H9 (cell line): Measurements from ENCODE around the gene HECW1. TPM values are rescaled to one million over a fixed set of nuclear protein-coding genes. Genes with fewer than 3 reads are reported as not detected.

Experiments used
- DNase-seq: peaks from one replicate; pipeline ENCODE4 v3.0.0-alpha.2; 2017
- H2AFZ ChIP-seq: one replicate; pipeline ENCODE4 v1.6.1; 2013; ENCODE audit warnings: mild to moderate bottlenecking, low read length, control low read depth, moderate library complexity
- H2AK5ac ChIP-seq: 2 replicates; pipeline ENCODE4 v1.6.1; 2013; ENCODE audit warnings: low read length, control low read depth, mixed read lengths; ENCODE audit not compliant: insufficient read length
- H2BK120ac ChIP-seq: one replicate; pipeline ENCODE4 v1.6.1; 2013; ENCODE audit warnings: low read depth, mild to moderate bottlenecking, low read length, control low read depth, inconsistent platforms; ENCODE audit not compliant: poor library complexity, severe bottlenecking
- H2BK12ac ChIP-seq: 2 replicates; pipeline ENCODE4 v1.6.1; 2013; ENCODE audit warnings: low read length, control low read depth, mixed read lengths, low read depth; ENCODE audit not compliant: insufficient read length
- H2BK15ac ChIP-seq: 2 replicates; pipeline ENCODE4 v1.6.1; 2013; ENCODE audit warnings: low read depth, low read length, control low read depth
- H2BK20ac ChIP-seq: one replicate; pipeline ENCODE4 v1.6.1; 2013; ENCODE audit warnings: low read depth, mild to moderate bottlenecking, low read length, control low read depth, inconsistent platforms; ENCODE audit not compliant: poor library complexity, severe bottlenecking
- H2BK5ac ChIP-seq: 2 replicates; pipeline ENCODE4 v1.6.1; 2013; ENCODE audit warnings: low read length, control low read depth, mixed read lengths; ENCODE audit not compliant: insufficient read length
- H3K14ac ChIP-seq: 2 replicates; pipeline ENCODE4 v1.6.1; 2013; ENCODE audit warnings: low read length, control low read depth; ENCODE audit not compliant: insufficient read depth
- H3K18ac ChIP-seq: 2 replicates; pipeline ENCODE4 v1.6.1; 2013; ENCODE audit warnings: low read depth, mild to moderate bottlenecking, mixed read lengths, low read length, control low read depth; ENCODE audit not compliant: insufficient read length
- H3K23ac ChIP-seq: 2 replicates; pipeline ENCODE4 v1.6.1; 2013; ENCODE audit warnings: low read length, control low read depth, mixed read lengths, low read depth; ENCODE audit not compliant: insufficient read length
- H3K23me2 ChIP-seq: 2 replicates; pipeline ENCODE4 v1.6.1; 2013; ENCODE audit warnings: low read depth, mild to moderate bottlenecking, mixed read lengths, low read length, control low read depth; ENCODE audit not compliant: insufficient read length, poor library complexity, severe bottlenecking
- H3K27ac ChIP-seq: 2 replicates; pipeline ENCODE4 v1.5.1; 2013; ENCODE audit warnings: low read length, control low read depth, mixed read lengths, low read depth; ENCODE audit not compliant: insufficient read length
- H3K27me3 ChIP-seq: 2 replicates; pipeline ENCODE4 v1.6.1; 2013; ENCODE audit warnings: low read length, control low read depth, inconsistent platforms; ENCODE audit not compliant: insufficient read depth
- H3K4ac ChIP-seq: 2 replicates; pipeline ENCODE4 v1.6.1; 2013; ENCODE audit warnings: low read depth, mild to moderate bottlenecking, control low read depth, inconsistent platforms, low read length, moderate library complexity
- H3K4me1 ChIP-seq: 2 replicates; pipeline ENCODE4 v1.6.1; 2013; ENCODE audit warnings: low read length, control low read depth, inconsistent platforms; ENCODE audit not compliant: insufficient read depth
- H3K4me2 ChIP-seq: 2 replicates; pipeline ENCODE4 v1.6.1; 2013; ENCODE audit warnings: low read length, control low read depth, mixed read lengths; ENCODE audit not compliant: insufficient read length, insufficient read depth
- H3K56ac ChIP-seq: 2 replicates; pipeline ENCODE4 v1.6.1; 2013; ENCODE audit warnings: low read depth, mild to moderate bottlenecking, mixed read lengths, low read length, control low read depth; ENCODE audit not compliant: insufficient read length
- H3K79me1 ChIP-seq: 2 replicates; pipeline ENCODE4 v1.6.1; 2013; ENCODE audit warnings: low read depth, mild to moderate bottlenecking, moderate library complexity, low read length, control low read depth, inconsistent platforms; ENCODE audit not compliant: insufficient read depth, poor library complexity, severe bottlenecking
- H3K79me2 ChIP-seq: 2 replicates; pipeline ENCODE4 v1.6.1; 2013; ENCODE audit warnings: low read length, control low read depth, inconsistent platforms; ENCODE audit not compliant: insufficient read depth
- H3K9ac ChIP-seq: 2 replicates; pipeline ENCODE4 v1.6.1; 2013; ENCODE audit warnings: low read length, control low read depth, mixed read lengths; ENCODE audit not compliant: insufficient read length; ENCODE audit errors: extremely low read depth
- H3K9me3 ChIP-seq: one replicate; pipeline ENCODE4 v1.6.1; 2013; ENCODE audit warnings: low read depth, low read length, inconsistent platforms; ENCODE audit not compliant: control insufficient read depth
- H3T11ph ChIP-seq: one replicate; pipeline ENCODE4 v1.6.1; 2013; ENCODE audit warnings: mild to moderate bottlenecking, low read length, control low read depth, inconsistent platforms
- H4K20me1 ChIP-seq: one replicate; pipeline ENCODE4 v1.6.1; 2013; ENCODE audit not compliant: control insufficient read depth, insufficient read length, insufficient read depth
- H4K5ac ChIP-seq: 2 replicates; pipeline ENCODE4 v1.6.1; 2013; ENCODE audit warnings: low read depth, mild to moderate bottlenecking, mixed read lengths, low read length, control low read depth; ENCODE audit not compliant: insufficient read length
- H4K8ac ChIP-seq: replicated peaks from 2 replicates; pipeline ENCODE4 v1.6.1; 2013; ENCODE audit warnings: low read length, control low read depth, mixed read lengths, low read depth; ENCODE audit not compliant: insufficient read length
- H4K91ac ChIP-seq: 2 replicates; pipeline ENCODE4 v1.6.1; 2013; ENCODE audit warnings: low read depth, mild to moderate bottlenecking, moderate library complexity, mixed read lengths, low read length, control low read depth; ENCODE audit not compliant: insufficient read length
- H3K27ac Mint-ChIP-seq, 3 experiments: 2 replicates in 2 of 3; 3 replicates in 1 of 3; pipeline ENCODE4 v1.8.0; 2020 to 2021; ENCODE audit warnings: mixed read lengths in 3 of 3, mild to moderate bottlenecking in 1 of 3, moderate library complexity in 1 of 3
- H3K27me3 Mint-ChIP-seq: 2 replicates; pipeline ENCODE4 v1.8.0; 2021; ENCODE audit warnings: low read depth, mild to moderate bottlenecking, moderate library complexity, mixed read lengths
- H3K36me3 Mint-ChIP-seq, 3 experiments: 2 replicates in 2 of 3; 3 replicates in 1 of 3; pipeline ENCODE4 v1.8.0; 2020 to 2021; ENCODE audit warnings: low read depth in 3 of 3, mixed read lengths in 3 of 3; ENCODE audit not compliant: insufficient read depth in 1 of 3
- H3K4me1 Mint-ChIP-seq, 2 experiments: 2 replicates each; pipeline ENCODE4 v1.8.0; 2020; ENCODE audit warnings: mixed read lengths in 2 of 2
- H3K4me3 Mint-ChIP-seq, 2 experiments: 2 replicates in 1 of 2; 3 replicates in 1 of 2; pipeline ENCODE4 v1.8.0; 2020 to 2021; ENCODE audit warnings: mild to moderate bottlenecking in 2 of 2, mixed read lengths in 2 of 2, moderate library complexity in 1 of 2
- H3K9me3 Mint-ChIP-seq, 2 experiments: 2 replicates in 1 of 2; 3 replicates in 1 of 2; pipeline ENCODE4 v1.8.0; 2020; ENCODE audit warnings: mild to moderate bottlenecking in 2 of 2, mixed read lengths in 2 of 2, moderate library complexity in 1 of 2
- CTCF ChIP-seq: fragments of 200-600 bp; sonication (generic); conservative IDR thresholded peaks from 3 replicates; pipeline ENCODE4 v1.8.0; 2021; ENCODE audit warnings: antibody characterized with exemption, mild to moderate bottlenecking
- total RNA-seq: library from RNA; stranded (reverse); gene quantifications from 2 replicates; pipeline ENCODE4 v1.2.1, GENCODE V29; 2021

The HECW1 gene
- total RNA-seq, 1 experiment from 2014 or later = 5.0 TPM

GRCh38 chr7:43487731-43488073, 375.3 kb downstream of the HECW1 start:
- no peak overlapping the region for H2BK20ac ChIP-seq
- no peak overlapping the region for H3K27ac ChIP-seq
- Mint-ChIP-seq H3K4me3 (no peak overlapping the region), H3K9me3 (no peaks in the 10 kb centered on the region), H3K4me1 (peaks cover 2 to 5% of the 10 kb centered on the region in 2 experiments; a peak in 2 of 4 replicates), H3K27me3 (no peaks in the 10 kb centered on the region), H3K36me3 (no peaks in the 10 kb centered on the region), H3K27ac (no peak overlapping the region)
- no peak overlapping the region for H3K4ac ChIP-seq
- no peak overlapping the region for H2BK5ac ChIP-seq
- H2BK120ac ChIP-seq = no peak overlapping the region
- no peak overlapping the region for H3K14ac ChIP-seq
- no peaks in the 10 kb centered on the region for H4K20me1 ChIP-seq
- no peaks in the 10 kb centered on the region for H3K27me3 ChIP-seq
- H2AK5ac ChIP-seq = no peak overlapping the region
- no peaks in the 10 kb centered on the region for H3K23me2 ChIP-seq
- H3K18ac ChIP-seq = no peak overlapping the region
- no peak overlapping the region for H4K5ac ChIP-seq
- H3K23ac ChIP-seq = no peak overlapping the region
- no peak overlapping the region for H4K91ac ChIP-seq
- H3K4me2 ChIP-seq = no peak overlapping the region
- no peak overlapping the region for H3K56ac ChIP-seq
- H3T11ph ChIP-seq = no peak overlapping the region
- no peaks in the 10 kb centered on the region for H3K9me3 ChIP-seq
- peaks cover 4% of the 10 kb centered on the region; the same call in 1 of the 2 replicates for H3K4me1 ChIP-seq
- TF ChIP-seq CTCF = no peak
- H2BK15ac ChIP-seq = no peak overlapping the region
- H3K9ac ChIP-seq = no peak overlapping the region
- H4K8ac ChIP-seq = no peak overlapping the region
- H3K79me1 ChIP-seq = no peaks in the 10 kb centered on the region
- no peak overlapping the region for H2AFZ ChIP-seq
- H3K79me2 ChIP-seq = no peaks in the 10 kb centered on the region
- H2BK12ac ChIP-seq = no peak overlapping the region
- DNase-seq = no peak
